RWPE2 (cell line): ENCODE measurements around the gene CDC42BPA.

Experiments
- ATAC-seq: fragments of 200-7000 bp; cut with Tn5 transposase; 3 replicates; pipeline ENCODE4 v1.9.1; 2021; ENCODE audit warnings: low read depth
- DNase-seq: peaks from one replicate; pipeline ENCODE4 v3.0.0-alpha.2; 2020; ENCODE audit warnings: low spot score
- H3K27ac ChIP-seq: fragments of 450-650 bp; 2 replicates; pipeline ENCODE4 v1.5.1; 2017; ENCODE audit warnings: mild to moderate bottlenecking; ENCODE audit not compliant: poor library complexity, severe bottlenecking
- H3K27me3 ChIP-seq: fragments of 250-450 bp; sonication (Bioruptor Pico); 2 replicates; pipeline ENCODE4 v1.5.1; 2021; ENCODE audit warnings: mild to moderate bottlenecking, moderate library complexity; ENCODE audit not compliant: insufficient read depth, poor library complexity, severe bottlenecking
- H3K36me3 ChIP-seq: fragments of 250-450 bp; sonication (Bioruptor Pico); 2 replicates; pipeline ENCODE4 v1.5.1; 2020; ENCODE audit warnings: low read depth, mild to moderate bottlenecking, moderate library complexity
- H3K4me1 ChIP-seq: fragments of 250-450 bp; sonication (Bioruptor Pico); 2 replicates; pipeline ENCODE4 v1.5.1; 2021; ENCODE audit warnings: mild to moderate bottlenecking, moderate library complexity; ENCODE audit not compliant: insufficient read depth, poor library complexity, severe bottlenecking
- H3K4me3 ChIP-seq: fragments of 250-450 bp; sonication (Bioruptor Pico); 2 replicates; pipeline ENCODE4 v1.5.1; 2021; ENCODE audit warnings: mild to moderate bottlenecking, moderate library complexity; ENCODE audit not compliant: severe bottlenecking
- H3K9me3 ChIP-seq: fragments of 250-450 bp; sonication (Bioruptor Pico); 2 replicates; pipeline ENCODE4 v1.5.1; 2021; ENCODE audit warnings: mild to moderate bottlenecking, moderate library complexity; ENCODE audit not compliant: severe bottlenecking
- CTCF ChIP-seq: fragments of 450-650 bp; IDR thresholded peaks from one replicate; pipeline ENCODE4 v1.5.1; 2017; ENCODE audit warnings: mild to moderate bottlenecking, moderate library complexity; ENCODE audit not compliant: poor library complexity, severe bottlenecking

Gene CDC42BPA

GRCh38 chr1:226987623-226988333, 330.5 kb downstream of the CDC42BPA start:
- no peak for ATAC-seq
- Histone ChIP-seq H3K36me3 (no peaks in the 10 kb centered on the region), H3K27ac (no peak overlapping the region)

GRCh38 chr1:226987179-226987536, 331.1 kb downstream of the CDC42BPA start:
- DNase-seq: no peak
- Histone ChIP-seq H3K27ac (no peak overlapping the region), H3K36me3 (no peaks in the 10 kb centered on the region), H3K9me3 (no peaks in the 10 kb centered on the region), H3K27me3 (no peaks in the 10 kb centered on the region), H3K4me1 (no peaks in the 10 kb centered on the region), H3K4me3 (no peak overlapping the region)
- no peak for ATAC-seq
- TF ChIP-seq CTCF: no peak

More at GRCh38 chr1:226987623-226988333, 330.5 kb downstream of the CDC42BPA start:
- H3K27me3 ChIP-seq: no peaks in the 10 kb centered on the region
- H3K4me1 ChIP-seq: no peaks in the 10 kb centered on the region
- DNase-seq: no peak
- H3K4me3 ChIP-seq: no peak overlapping the region
- TF ChIP-seq CTCF: no peak
- no peaks in the 10 kb centered on the region for H3K9me3 ChIP-seq

GRCh38 chr1:226986496-226987178, 331.7 kb downstream of the CDC42BPA start:
- Histone ChIP-seq H3K27ac (no peak overlapping the region), H3K4me3 (no peak overlapping the region), H3K36me3 (no peaks in the 10 kb centered on the region), H3K9me3 (no peaks in the 10 kb centered on the region), H3K4me1 (no peaks in the 10 kb centered on the region), H3K27me3 (no peaks in the 10 kb centered on the region)
- no peak for TF ChIP-seq CTCF
- DNase-seq: no peak
- ATAC-seq: no peak

GRCh38 chr1:226985839-226986463, 332.3 kb downstream of the CDC42BPA start:
- Histone ChIP-seq H3K4me1 (no peaks in the 10 kb centered on the region), H3K9me3 (no peaks in the 10 kb centered on the region), H3K27ac (no peak overlapping the region), H3K27me3 (no peaks in the 10 kb centered on the region), H3K36me3 (no peaks in the 10 kb centered on the region), H3K4me3 (no peak overlapping the region)
- no peak for TF ChIP-seq CTCF
- DNase-seq (no peak), ATAC-seq (no peak)
